HG02884 (cell line): ENCODE measurements around the gene FOXO3.

Experiments
- ATAC-seq: cut with Tn5 transposase; IDR thresholded peaks from one replicate; pipeline ENCODE4 v1.9.1; 2021; ENCODE audit warnings: mild to moderate bottlenecking, moderate library complexity; ENCODE audit not compliant: unreplicated experiment

The FOXO3 gene

GRCh38 chr6:108732091-108732870, 171.6 kb downstream of the FOXO3 start:
- no peak for ATAC-seq

- no peak for ATAC-seq
Measured at GRCh38 chr6:108733051-108733450, 172.3 kb downstream of the FOXO3 start.

GRCh38 chr6:108733706-108734265, 173.1 kb downstream of the FOXO3 start:
- ATAC-seq: no peak
